ENCODE data around the gene PSMB7. TPM values are rescaled to one million over a fixed set of nuclear protein-coding genes. Genes with fewer than 3 reads are reported as not detected.
A peak's percentile ranks its signal among the peaks of the same experiment; 100 is the strongest.

The PSMB7 gene
- total RNA-seq, 3 donors from 2014 or later, result 157 to 206 (median 162) TPM

GRCh38 chr9:124403246-124403645, 12.0 kb downstream of the PSMB7 start:
- no peak for DNase-seq (ENCODE audit: low spot score in 2 of 2)
- H3K4me3 ChIP-seq, result no peak overlapping the region
- no peaks in the 10 kb centered on the region for H3K27me3 ChIP-seq
- TF ChIP-seq CTCF (IDR thresholded peaks at IDR 0.05), result no peak
- TF ChIP-seq POLR2AphosphoS5 (IDR thresholded peaks at IDR 0.05), result no peak
- no peak for TF ChIP-seq POLR2A (IDR thresholded peaks at IDR 0.05)
- no peaks in the 10 kb centered on the region for H3K9me3 ChIP-seq
- peaks cover 0 to 7% of the 10 kb centered on the region in 2 donors for H3K4me1 ChIP-seq
- H3K27ac ChIP-seq, result no peak overlapping the region
- intact Hi-C loops (cut with DNase I; ENCODE audit: low total_unique reads), result no loop called here
- H3K36me3 ChIP-seq, result no peaks in the 10 kb centered on the region

- DNase-seq (ENCODE audit: low spot score in 2 of 2), result no peak
- Histone ChIP-seq H3K27me3 (no peaks in the 10 kb centered on the region), H3K4me3 (peak overlapping the region in 1 of 3 donors; percentile 32), H3K9me3 (no peaks in the 10 kb centered on the region), H3K27ac (peak overlapping the region; percentile 66 to 78), H3K36me3 (no peaks in the 10 kb centered on the region), H3K4me1 (peaks cover 0 to 7% of the 10 kb centered on the region in 2 donors)
- intact Hi-C loops (cut with DNase I; ENCODE audit: low total_unique reads), result no loop called here
- TF ChIP-seq POLR2A (IDR thresholded peaks at IDR 0.05) (no peak), POLR2AphosphoS5 (IDR thresholded peaks at IDR 0.05) (no peak)
Measured at GRCh38 chr9:124399968-124400940, 15.0 kb downstream of the PSMB7 start.

- Histone ChIP-seq H3K27me3 (no peaks in the 10 kb centered on the region), H3K9me3 (no peaks in the 10 kb centered on the region), H3K27ac (peak overlapping the region; percentile 66 to 78), H3K4me3 (peak overlapping the region in 1 of 3 donors; percentile 32), H3K36me3 (no peaks in the 10 kb centered on the region), H3K4me1 (peaks cover 0 to 7% of the 10 kb centered on the region in 2 donors)
- no peak for TF ChIP-seq POLR2A (IDR thresholded peaks at IDR 0.05)
- intact Hi-C loops (cut with DNase I; ENCODE audit: low total_unique reads), result no loop called here
- peak in 1 of 2 donors; percentile 34 for DNase-seq (ENCODE audit: low spot score in 2 of 2)
Measured at GRCh38 chr9:124399323-124399967, 15.8 kb downstream of the PSMB7 start.

- no peak overlapping the region for H3K4me3 ChIP-seq
- DNase-seq (ENCODE audit: low spot score in 2 of 2), result no peak
- intact Hi-C loops (cut with DNase I; ENCODE audit: low total_unique reads), result no loop called here
- TF ChIP-seq POLR2A (IDR thresholded peaks at IDR 0.05) (no peak), CTCF (IDR thresholded peaks at IDR 0.05) (no peak), POLR2AphosphoS5 (IDR thresholded peaks at IDR 0.05) (no peak)
- peak overlapping the region in 1 of 2 donors; percentile 78 for H3K27ac ChIP-seq
- H3K9me3 ChIP-seq, result no peaks in the 10 kb centered on the region
- peaks cover 2 to 10% of the 10 kb centered on the region in 2 donors for H3K4me1 ChIP-seq
- H3K27me3 ChIP-seq, result no peaks in the 10 kb centered on the region
- H3K36me3 ChIP-seq, result no peaks in the 10 kb centered on the region
Measured at GRCh38 chr9:124398191-124398935, 16.9 kb downstream of the PSMB7 start.

- Histone ChIP-seq H3K36me3 (no peaks in the 10 kb centered on the region), H3K27me3 (no peaks in the 10 kb centered on the region), H3K4me3 (no peak overlapping the region), H3K9me3 (no peaks in the 10 kb centered on the region), H3K27ac (no peak overlapping the region), H3K4me1 (peaks cover 5 to 10% of the 10 kb centered on the region in 2 donors)
- intact Hi-C loops (cut with DNase I; ENCODE audit: low total_unique reads), result no loop called here
- DNase-seq (ENCODE audit: low spot score in 2 of 2), result no peak
- no peak for TF ChIP-seq CTCF (IDR thresholded peaks at IDR 0.05)
- TF ChIP-seq POLR2A (IDR thresholded peaks at IDR 0.05), result no peak
- no peak for TF ChIP-seq POLR2AphosphoS5 (IDR thresholded peaks at IDR 0.05)
Measured at GRCh38 chr9:124395826-124396225, 19.4 kb downstream of the PSMB7 start.
